HepG2 (cell line): ENCODE results near the gene RIPK3. TPM values are rescaled to one million over a fixed set of nuclear protein-coding genes. Genes with fewer than 3 reads are reported as not detected.

Experiments used
- ATAC-seq: fragments of 200-7000 bp; cut with Tn5 transposase; 3 replicates; pipeline ENCODE4 v1.9.1; 2020; ENCODE audit warnings: mild to moderate bottlenecking, moderate library complexity
- BruUV-seq: library from RNA; stranded (reverse); fragments of 400-500 nt; replicated peaks from 2 replicates; lab custom pipeline; 2021; lab: Mats Ljungman, UMichigan
- CTCF ChIA-PET: fragments of 300-600 bp; formaldehyde crosslinking; extraction: SDS; loops from one replicate; lab custom pipeline; 2021; ENCODE audit warnings: low total read pairs, inconsistent platforms, low intra/inter-chr PET ratio; lab: Yijun Ruan, JAX
- POLR2A ChIA-PET: fragments of 350-600 bp; sonication (Branson Sonifier 250); formaldehyde crosslinking; loops from one replicate; lab custom pipeline; 2020; ENCODE audit warnings: antibody characterized with exemption, inconsistent platforms; lab: Yijun Ruan, JAX
- DNase-seq: peaks from one replicate; pipeline ENCODE4 v3.0.0-alpha.2; 2015; ENCODE audit warnings: low spot score
- FAIRE-seq: peaks from 3 replicates; lab custom pipeline; 2011; peaks lifted over from hg19 to GRCh38; lab: Jason Lieb, UNC
- H2AFZ ChIP-seq: one replicate; pipeline ENCODE4 v1.6.1; 2011; ENCODE audit warnings: low read length, inconsistent platforms
- H3K27ac ChIP-seq: fragments of 300-600 bp; 3 replicates; pipeline ENCODE4 v1.8.0; 2011; ENCODE audit warnings: mixed run types, mild to moderate bottlenecking, mixed read lengths, low read length, inconsistent platforms; ENCODE audit not compliant: insufficient read depth; ENCODE audit errors: extremely low read length
- H3K27me3 ChIP-seq, 2 experiments: fragments of 200-600 bp in 1 of 2; 2 replicates in 1 of 2; 3 replicates in 1 of 2; pipeline versions ENCODE4 v1.6.0 to v1.8.0; 2011; ENCODE audit warnings: low read length in 2 of 2, mild to moderate bottlenecking in 2 of 2, moderate library complexity in 2 of 2, inconsistent platforms in 1 of 2; ENCODE audit not compliant: insufficient read depth in 2 of 2, control insufficient read depth in 1 of 2
- H3K36me3 ChIP-seq, 2 experiments: fragments of 200-600 bp in 1 of 2; replicated peaks in 1 of 2; 2 replicates in 1 of 2; 3 replicates in 1 of 2; pipeline versions ENCODE4 v1.5.1 to v1.8.0; 2011; ENCODE audit warnings: low read length in 2 of 2, inconsistent platforms in 1 of 2; ENCODE audit not compliant: insufficient read depth in 2 of 2, control insufficient read depth in 1 of 2
- H3K4me1 ChIP-seq: 2 replicates; pipeline ENCODE4 v1.5.1; 2012; ENCODE audit warnings: low read length, inconsistent platforms; ENCODE audit not compliant: insufficient read depth
- H3K4me2 ChIP-seq: 2 replicates; pipeline ENCODE4 v1.6.0; 2011; ENCODE audit warnings: low read depth, low read length, inconsistent platforms
- H3K4me3 ChIP-seq, 3 experiments: fragments of 200-600 bp in 1 of 3; sonication (generic), shearing (Covaris generic) in 1 of 3; replicated peaks in 1 of 3; 2 replicates each; pipeline ENCODE4 v1.5.1; 2011 to 2016; ENCODE audit warnings: low read length in 3 of 3, inconsistent platforms in 2 of 3, low read depth in 2 of 3, mild to moderate bottlenecking in 2 of 3, control low read depth in 1 of 3, mixed read lengths in 1 of 3; ENCODE audit not compliant: insufficient read depth in 1 of 3
- H3K79me2 ChIP-seq: one replicate; pipeline ENCODE4 v1.6.1; 2011; ENCODE audit warnings: low read length, inconsistent platforms; ENCODE audit not compliant: insufficient read depth
- H3K9ac ChIP-seq: 2 replicates; pipeline ENCODE4 v1.6.0; 2011; ENCODE audit warnings: mild to moderate bottlenecking, low read depth, low read length, inconsistent platforms; ENCODE audit not compliant: insufficient read depth
- H3K9me3 ChIP-seq: 2 replicates; pipeline ENCODE4 v1.5.1; 2012; ENCODE audit warnings: mild to moderate bottlenecking, low read length
- H4K20me1 ChIP-seq: 2 replicates; pipeline ENCODE4 v1.6.0; 2011; ENCODE audit warnings: inconsistent platforms, mild to moderate bottlenecking, low read length, moderate library complexity; ENCODE audit not compliant: insufficient read depth
- FOXM1 ChIP-seq: sonication (generic); formaldehyde crosslinking; IDR thresholded peaks from 2 replicates; pipeline ENCODE4 v1.5.0; 2020; ENCODE audit warnings: missing genetic modification reagents
- PRDM15 ChIP-seq: sonication (generic); formaldehyde crosslinking; IDR thresholded peaks from 2 replicates; pipeline ENCODE4 v1.4.0; 2020; ENCODE audit warnings: missing genetic modification reagents
- RAD21 ChIP-seq: fragments of 450-650 bp; formaldehyde crosslinking; IDR thresholded peaks from 2 replicates; pipeline ENCODE4 v1.5.0; 2020; ENCODE audit warnings: mild to moderate bottlenecking
- STAG1 ChIP-seq: sonication (generic); formaldehyde crosslinking; IDR thresholded peaks from 2 replicates; pipeline ENCODE4 v1.4.0; 2020; ENCODE audit warnings: missing genetic modification reagents
- ZNF546 ChIP-seq: sonication (generic); formaldehyde crosslinking; conservative IDR thresholded peaks from 2 replicates; pipeline ENCODE4 v1.8.1; 2023; ENCODE audit warnings: mild to moderate bottlenecking, missing genetic modification reagents
- WGBS: methylation state at CpG from one replicate; pipeline ENCODE4 v1.1.6; 2017; ENCODE audit warnings: low lambda C conversion rate; 5-methylcytosine and 5-hydroxymethylcytosine counted together
- in situ Hi-C: cut with HindIII; loops from 2 replicates; pipeline ENCODE4 v1.10.0; 2017; ENCODE audit warnings: low pct_unique_long_range_greater_than_20kb; ENCODE audit not compliant: extremely low pct_ligation_motif_present
- intact Hi-C: fragments of 100-400 bp; cut with micrococcal nuclease; formaldehyde crosslinking; loops from one replicate; pipeline ENCODE4 v1.10.0; 2022; ENCODE audit not compliant: unreplicated experiment
- polyA plus RNA-seq, 8 experiments: library from polyadenylated mRNA; depleted of rRNA in 3 of 8; stranded (reverse) in 7 of 8; unstranded in 1 of 8; fragments of >200 nt; fragmentation: Illumina TruSeq in 4 of 8; extraction: Trizol in 4 of 8; gene quantifications; 2 replicates each; pipeline versions ENCODE4 v1.2.1 to v1.2.3, GENCODE V29; 2011 to 2016; ENCODE audit warnings: low read depth in 4 of 8, missing spikeins in 1 of 8, mixed read lengths in 1 of 8; ENCODE audit not compliant: insufficient read depth in 1 of 8
- total RNA-seq, 5 experiments: library from RNA; depleted of rRNA; stranded (reverse); fragments of >200 nt; fragmentation: Illumina TruSeq; extraction: Trizol; gene quantifications; 2 replicates each; pipeline ENCODE4 v1.2.3, GENCODE V29; 2016; ENCODE audit warnings: low read depth in 1 of 5
- TF ChIP-seq, protein P1 (sequence below): sonication (generic); formaldehyde crosslinking; IDR thresholded peaks from 2 replicates; pipeline ENCODE4 v1.5.0; 2020; ENCODE audit warnings: mild to moderate bottlenecking, missing genetic modification reagents, moderate library complexity

RIPK3 gene
- total and polyA plus RNA-seq, 2 of the 13 experiments (the other 11 are each of a cell fraction or from before 2014, with no cell fraction given): not detected

DNA sequence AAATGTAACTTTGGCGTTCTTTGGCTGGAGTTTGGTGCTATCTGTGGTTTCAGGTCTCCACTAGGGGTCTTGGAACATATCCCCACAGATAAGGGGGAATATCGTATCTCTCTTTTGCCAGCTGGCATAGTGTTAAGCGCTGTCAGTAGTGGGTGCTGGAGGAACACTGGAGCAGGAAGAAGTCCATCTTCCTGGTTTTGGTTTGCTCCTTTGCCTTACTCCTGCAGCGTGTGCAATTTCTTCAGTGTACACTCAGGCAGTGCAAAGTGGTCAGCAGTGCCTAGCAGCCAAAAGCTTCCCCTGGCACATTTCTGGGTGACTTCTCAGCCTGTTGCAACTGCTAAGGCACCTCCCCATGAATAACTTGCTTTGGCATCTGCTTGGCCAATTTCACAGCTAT is 11.7 kb upstream of the RIPK3 start:
- intact Hi-C loops (no loop called here), in situ Hi-C loops (no loop called here)
- no peak overlapping the region for H3K27ac ChIP-seq
- TF ChIP-seq ZNF546 (CRISPR knock-in tag) (no peak), PRDM15 (CRISPR knock-in tag) (peak; percentile 94), STAG1 (peak; percentile 8; the same call in 1 of the 2 replicates), RAD21 (CRISPR knock-in tag) (0 out of 2 replicates have a peak, but pooled peaks have one; percentile 15), FOXM1 (0 out of 2 replicates have a peak, but pooled peaks have one; percentile 35)
- TF ChIP-seq, protein P1, sequence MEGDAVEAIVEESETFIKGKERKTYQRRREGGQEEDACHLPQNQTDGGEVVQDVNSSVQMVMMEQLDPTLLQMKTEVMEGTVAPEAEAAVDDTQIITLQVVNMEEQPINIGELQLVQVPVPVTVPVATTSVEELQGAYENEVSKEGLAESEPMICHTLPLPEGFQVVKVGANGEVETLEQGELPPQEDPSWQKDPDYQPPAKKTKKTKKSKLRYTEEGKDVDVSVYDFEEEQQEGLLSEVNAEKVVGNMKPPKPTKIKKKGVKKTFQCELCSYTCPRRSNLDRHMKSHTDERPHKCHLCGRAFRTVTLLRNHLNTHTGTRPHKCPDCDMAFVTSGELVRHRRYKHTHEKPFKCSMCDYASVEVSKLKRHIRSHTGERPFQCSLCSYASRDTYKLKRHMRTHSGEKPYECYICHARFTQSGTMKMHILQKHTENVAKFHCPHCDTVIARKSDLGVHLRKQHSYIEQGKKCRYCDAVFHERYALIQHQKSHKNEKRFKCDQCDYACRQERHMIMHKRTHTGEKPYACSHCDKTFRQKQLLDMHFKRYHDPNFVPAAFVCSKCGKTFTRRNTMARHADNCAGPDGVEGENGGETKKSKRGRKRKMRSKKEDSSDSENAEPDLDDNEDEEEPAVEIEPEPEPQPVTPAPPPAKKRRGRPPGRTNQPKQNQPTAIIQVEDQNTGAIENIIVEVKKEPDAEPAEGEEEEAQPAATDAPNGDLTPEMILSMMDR (CRISPR knock-in tag): peak; percentile 25; the same call in 1 of the 2 replicates
- no peak overlapping the region for H3K4me2 ChIP-seq
- H2AFZ ChIP-seq: no peak overlapping the region
- no peaks in the 10 kb centered on the region for H4K20me1 ChIP-seq
- H3K9me3 ChIP-seq: no peaks in the 10 kb centered on the region
- H3K9ac ChIP-seq: no peak overlapping the region
- ChIA-PET CTCF (no interaction called here), POLR2A (interaction anchor here (1.0 to 2.3 kb wide), 4 partner anchors 18 to 91 kb away, joined by 3 to 10 read pairs (median 4); partner anchors contain the start of genes CBLN3 and KHNYN)
- no peaks in the 10 kb centered on the region for H3K36me3 ChIP-seq
- no TSS peak for BruUV-seq
- peaks cover 10% of the 10 kb centered on the region for H3K4me1 ChIP-seq
- peaks cover 4 to 14% of the 10 kb centered on the region in 2 experiments; a peak in 2 of 5 replicates for H3K27me3 ChIP-seq
- ATAC-seq (peak; percentile 68), FAIRE-seq (no peak), DNase-seq (no peak)
- 6% methylated on average over 4 of the region's 4 CpGs for WGBS
- H3K79me2 ChIP-seq: no peaks in the 10 kb centered on the region
- H3K4me3 ChIP-seq: no peak overlapping the region
